ENCODE measurements around the gene SUGCT. TPM values are rescaled to one million over a fixed set of nuclear protein-coding genes. Genes with fewer than 3 reads are reported as not detected.

Gene SUGCT
- total and polyA plus RNA-seq, 8 donors: 2.0 to 4.2 (median 2.9) TPM

DNA sequence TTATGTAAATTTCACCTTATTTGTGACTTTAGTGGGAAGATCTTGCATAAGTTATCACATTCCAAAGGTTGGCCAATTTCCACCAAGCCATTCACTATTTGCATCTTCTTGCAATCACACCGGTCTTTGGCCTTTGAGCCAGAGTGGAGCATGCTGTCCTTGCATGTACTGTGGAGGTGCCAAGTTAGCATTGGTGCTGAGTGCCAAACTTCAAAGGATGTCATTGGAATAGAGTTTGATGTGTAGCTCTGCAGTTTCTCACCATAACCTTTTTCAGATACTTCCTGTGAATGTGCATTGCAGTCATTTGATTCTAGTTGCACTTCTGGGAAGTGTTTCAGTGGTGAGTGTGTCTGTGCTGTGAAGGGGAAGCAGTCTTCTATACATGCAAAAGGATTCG is 620.6 kb downstream of the SUGCT start:
- no peak overlapping the region for H3K4me3 ChIP-seq
- intact Hi-C loops (cut with DNase I): no loop called here
- H3K9me3 ChIP-seq: no peaks in the 10 kb centered on the region
- ATAC-seq: no peak
- no peak overlapping the region for H3K27ac ChIP-seq
- TF ChIP-seq, protein P1, sequence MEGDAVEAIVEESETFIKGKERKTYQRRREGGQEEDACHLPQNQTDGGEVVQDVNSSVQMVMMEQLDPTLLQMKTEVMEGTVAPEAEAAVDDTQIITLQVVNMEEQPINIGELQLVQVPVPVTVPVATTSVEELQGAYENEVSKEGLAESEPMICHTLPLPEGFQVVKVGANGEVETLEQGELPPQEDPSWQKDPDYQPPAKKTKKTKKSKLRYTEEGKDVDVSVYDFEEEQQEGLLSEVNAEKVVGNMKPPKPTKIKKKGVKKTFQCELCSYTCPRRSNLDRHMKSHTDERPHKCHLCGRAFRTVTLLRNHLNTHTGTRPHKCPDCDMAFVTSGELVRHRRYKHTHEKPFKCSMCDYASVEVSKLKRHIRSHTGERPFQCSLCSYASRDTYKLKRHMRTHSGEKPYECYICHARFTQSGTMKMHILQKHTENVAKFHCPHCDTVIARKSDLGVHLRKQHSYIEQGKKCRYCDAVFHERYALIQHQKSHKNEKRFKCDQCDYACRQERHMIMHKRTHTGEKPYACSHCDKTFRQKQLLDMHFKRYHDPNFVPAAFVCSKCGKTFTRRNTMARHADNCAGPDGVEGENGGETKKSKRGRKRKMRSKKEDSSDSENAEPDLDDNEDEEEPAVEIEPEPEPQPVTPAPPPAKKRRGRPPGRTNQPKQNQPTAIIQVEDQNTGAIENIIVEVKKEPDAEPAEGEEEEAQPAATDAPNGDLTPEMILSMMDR (IDR thresholded peaks at IDR 0.05): no peak
- H3K4me1 ChIP-seq: no peaks in the 10 kb centered on the region
- no peak for DNase-seq
- H3K27me3 ChIP-seq: no peaks in the 10 kb centered on the region
- no peaks in the 10 kb centered on the region for H3K36me3 ChIP-seq

DNA sequence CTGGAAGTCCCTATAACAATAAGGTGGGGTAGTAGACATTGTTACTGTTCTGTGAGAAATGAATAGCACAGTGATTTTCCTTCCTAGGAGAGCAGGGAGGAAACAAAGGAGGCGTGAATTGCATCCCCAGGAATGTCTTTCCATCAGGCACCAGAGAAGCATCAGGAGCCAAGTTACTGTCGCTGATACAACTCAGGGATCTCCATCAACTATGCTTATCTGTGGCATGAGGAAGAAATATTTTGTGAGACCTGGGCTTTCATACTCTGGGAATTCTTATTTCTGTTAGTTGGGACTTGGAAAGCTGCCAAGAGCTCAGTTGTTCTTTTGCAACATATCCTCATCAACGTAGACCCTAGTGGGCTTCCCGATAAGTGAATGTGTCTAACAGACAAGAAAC is 622.3 kb downstream of the SUGCT start:
- DNase-seq (no peak), ATAC-seq (no peak)
- Histone ChIP-seq H3K4me1 (no peaks in the 10 kb centered on the region), H3K4me3 (no peak overlapping the region), H3K27ac (no peak overlapping the region), H3K9me3 (no peaks in the 10 kb centered on the region), H3K27me3 (no peaks in the 10 kb centered on the region), H3K36me3 (no peaks in the 10 kb centered on the region)
- intact Hi-C loops (cut with DNase I): no loop called here
- TF ChIP-seq, protein P1 (IDR thresholded peaks at IDR 0.05): no peak

DNA sequence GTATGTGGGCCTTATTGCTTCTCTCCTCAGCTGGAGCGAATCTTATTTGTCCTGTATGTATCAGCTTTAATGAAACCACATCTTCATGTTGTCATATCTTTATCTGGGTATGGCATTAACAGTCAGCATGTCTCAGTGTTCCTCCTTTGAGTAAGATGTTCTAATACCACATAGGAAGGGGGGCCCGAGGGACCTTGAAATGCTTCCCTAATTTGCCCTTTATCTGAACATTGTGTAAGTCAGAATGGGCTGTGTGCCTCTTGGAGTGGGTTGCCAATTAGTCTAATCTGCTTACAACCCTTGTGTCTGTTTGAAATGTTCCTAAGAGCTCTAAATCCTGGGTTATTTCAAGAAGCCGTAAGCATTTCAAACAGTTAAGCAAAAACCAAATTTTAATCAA is 623.8 kb downstream of the SUGCT start:
- Histone ChIP-seq H3K27me3 (no peaks in the 10 kb centered on the region), H3K9me3 (no peaks in the 10 kb centered on the region), H3K36me3 (no peaks in the 10 kb centered on the region), H3K27ac (no peak overlapping the region), H3K4me1 (no peaks in the 10 kb centered on the region), H3K4me3 (no peak overlapping the region)
- TF ChIP-seq, protein P1 (IDR thresholded peaks at IDR 0.05): no peak
- intact Hi-C loops (cut with DNase I): no loop called here
- no peak for DNase-seq
- no peak for ATAC-seq

DNA sequence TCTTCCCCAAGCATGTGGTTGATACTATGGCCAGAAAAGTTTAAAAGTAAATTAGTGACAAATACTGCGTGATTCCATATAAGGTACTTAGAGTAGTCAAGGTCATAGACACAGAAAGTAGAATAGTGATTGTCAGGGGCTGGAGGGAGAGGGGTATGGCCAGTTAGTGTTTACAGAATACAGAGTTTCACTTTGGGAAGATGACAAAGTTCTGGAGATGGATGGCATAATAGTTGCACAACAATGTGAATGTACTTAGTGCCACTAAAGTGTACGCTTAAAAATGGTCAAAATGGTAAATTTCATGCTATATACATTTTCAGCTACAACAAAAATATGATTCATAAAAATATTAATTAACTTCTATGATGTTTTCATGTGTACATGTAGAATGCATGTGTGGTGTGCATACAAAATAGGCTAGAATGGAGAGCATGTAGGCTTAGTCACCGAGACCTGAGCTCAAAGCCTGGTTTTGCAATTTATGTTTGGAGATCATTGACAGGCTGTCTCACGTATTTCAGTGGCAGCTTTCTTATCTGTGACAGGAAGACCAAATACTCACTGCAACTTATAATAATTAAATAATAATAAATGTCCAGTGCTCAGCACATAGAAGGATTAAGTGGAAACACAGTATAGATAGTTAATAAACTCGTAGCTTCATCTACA is 625.6 kb downstream of the SUGCT start:
- Histone ChIP-seq H3K27me3 (no peaks in the 10 kb centered on the region), H3K36me3 (no peaks in the 10 kb centered on the region), H3K9me3 (no peaks in the 10 kb centered on the region), H3K4me1 (no peaks in the 10 kb centered on the region), H3K4me3 (no peak overlapping the region), H3K27ac (no peak overlapping the region)
- TF ChIP-seq, protein P1 (IDR thresholded peaks at IDR 0.05): no peak
- DNase-seq (no peak), ATAC-seq (no peak)
- intact Hi-C loops (cut with DNase I): no loop called here

GRCh38 chr7:40760987-40761386 is 626.2 kb downstream of the SUGCT start:
- Histone ChIP-seq H3K4me1 (no peaks in the 10 kb centered on the region), H3K36me3 (no peaks in the 10 kb centered on the region)
- intact Hi-C loops (cut with DNase I): no loop called here

More at GRCh38 chr7:40760987-40761386, 626.2 kb downstream of the SUGCT start:
- Histone ChIP-seq H3K4me3 (no peak overlapping the region), H3K27me3 (no peaks in the 10 kb centered on the region), H3K27ac (no peak overlapping the region), H3K9me3 (no peaks in the 10 kb centered on the region)
- ATAC-seq: no peak
- no peak for DNase-seq
- TF ChIP-seq, protein P1 (IDR thresholded peaks at IDR 0.05): no peak

Measured in left lung (tissue), 10 donors.